Raji (cell line): ENCODE measurements around the gene CBX6.

ENCODE experiments used
- POLR2A ChIP-seq: IDR thresholded peaks from 2 replicates; pipeline ENCODE4 v1.6.1; 2011; ENCODE audit warnings: low read depth, low read length, control low read depth; ENCODE audit not compliant: insufficient read depth

Gene CBX6

GRCh38 chr22:38872172-38872830 is at the start of gene CBX6:
Gene CBX6 (minus strand): TSS chr22:38872216. CDS start chr22:38872190, 26 bp downstream.
- peak; percentile 79 for TF ChIP-seq POLR2A

DNA sequence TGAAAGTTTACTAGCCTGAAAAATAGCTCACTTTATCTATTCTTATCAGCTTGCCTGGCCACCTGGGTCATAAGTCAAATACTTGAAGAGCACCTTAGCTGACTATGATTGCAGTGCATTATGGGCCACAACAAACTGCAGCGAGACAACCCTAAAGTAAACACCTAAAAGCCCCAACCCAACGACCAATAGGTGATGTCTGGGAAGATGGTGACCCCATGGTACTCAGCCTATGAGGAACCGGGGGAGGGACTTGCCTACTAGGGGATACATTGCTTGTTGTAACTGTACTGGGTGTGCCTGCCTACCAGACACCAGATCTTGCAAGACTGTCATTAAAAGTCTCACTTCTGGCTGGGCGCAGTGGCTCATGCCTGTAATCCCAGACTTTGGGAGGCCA is 49.8 kb upstream of the CBX6 start:
- TF ChIP-seq POLR2A = no peak

DNA sequence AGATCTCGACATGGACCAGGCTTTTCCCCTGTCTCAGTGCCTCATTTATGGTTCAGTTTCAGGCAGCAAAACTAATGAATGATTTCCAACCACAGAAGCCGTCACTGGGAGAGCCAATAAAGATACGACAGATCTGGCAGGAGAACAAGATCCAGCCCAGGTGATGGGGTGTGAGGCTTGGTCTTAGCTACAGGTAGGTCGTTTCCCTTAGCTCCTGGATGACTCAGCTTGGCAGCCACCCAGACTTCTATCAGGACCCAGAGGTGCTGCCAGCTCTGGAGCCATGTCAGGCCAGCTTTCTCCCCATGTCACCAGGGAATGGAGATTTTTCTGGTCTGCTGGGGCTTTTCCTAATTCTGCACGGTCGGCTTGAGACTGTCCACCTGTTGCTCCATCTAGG is 49.1 kb upstream of the CBX6 start:
- no peak for TF ChIP-seq POLR2A

DNA sequence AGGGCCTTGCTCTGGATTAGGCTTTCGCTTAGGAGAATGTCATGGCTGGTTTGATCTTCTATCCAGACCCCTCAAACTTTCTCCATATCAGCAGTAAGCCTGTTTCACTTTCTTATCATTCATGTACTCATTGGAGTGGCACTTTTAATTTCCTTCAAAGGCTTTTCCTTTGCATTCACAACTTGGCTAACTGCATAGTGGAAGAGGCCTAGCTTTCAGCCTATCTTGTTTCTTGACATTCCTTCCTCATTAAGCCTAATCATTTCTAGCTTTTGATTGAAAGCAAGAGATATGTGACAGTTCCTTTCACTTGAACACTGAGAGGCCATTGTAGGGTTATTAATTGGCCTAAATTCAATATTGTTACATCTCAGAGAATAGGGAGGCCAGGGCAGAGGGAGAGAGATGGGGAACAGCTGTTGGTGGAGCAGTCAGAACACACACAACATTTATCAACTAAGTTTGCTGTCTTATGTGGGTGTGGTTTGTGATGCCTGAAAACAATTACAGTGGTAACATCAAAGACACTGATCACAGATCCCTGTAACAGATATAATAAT is 47.7 kb upstream of the CBX6 start:
- TF ChIP-seq POLR2A = no peak

GRCh38 chr22:38911434-38911833 is 39.4 kb upstream of the CBX6 start:
- no peak for TF ChIP-seq POLR2A

- TF ChIP-seq POLR2A = no peak
These were observed 35.8 kb upstream of the CBX6 start for GRCh38 chr22:38907767-38908166.

DNA sequence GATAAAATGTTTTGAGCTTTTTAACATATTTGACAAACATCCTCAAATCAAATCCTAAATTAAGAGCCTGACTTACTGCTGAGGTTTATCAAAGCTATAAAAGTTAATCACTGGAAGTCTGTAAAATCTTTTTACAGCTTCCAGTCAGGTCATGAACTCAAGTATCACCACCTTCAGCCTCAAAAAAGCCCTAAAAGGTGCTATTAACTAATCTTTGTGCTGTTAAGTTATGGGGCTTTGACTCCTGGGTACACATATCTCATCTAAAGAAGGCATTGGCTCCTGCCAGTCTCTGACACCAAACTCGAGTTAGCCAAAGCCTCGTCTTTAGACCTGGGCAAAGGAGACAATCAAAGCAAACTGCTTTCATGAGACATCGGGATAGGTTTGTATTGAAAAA is 34.0 kb upstream of the CBX6 start:
- no peak for TF ChIP-seq POLR2A

- TF ChIP-seq POLR2A = no peak
These were observed 29.2 kb upstream of the CBX6 start for GRCh38 chr22:38901111-38901641.

DNA sequence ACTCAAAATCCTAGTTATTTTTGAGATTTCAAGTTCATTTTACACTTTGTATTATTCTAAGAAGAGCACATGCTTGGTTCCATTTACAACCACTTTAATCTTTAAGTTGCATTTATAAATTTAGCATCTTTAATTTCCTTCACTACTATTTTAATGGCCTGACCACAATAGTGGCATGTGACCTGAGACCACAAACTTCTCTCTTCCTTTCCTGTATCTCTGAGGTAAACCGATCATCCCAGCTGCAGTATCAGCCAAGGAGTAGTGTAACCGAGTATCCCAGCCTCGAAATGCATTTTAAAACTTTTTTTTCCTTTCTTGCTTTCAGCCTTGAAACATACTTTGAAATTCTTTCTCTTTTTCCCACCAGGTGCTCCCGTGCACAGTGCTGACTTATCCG is 28.7 kb upstream of the CBX6 start:
- no peak for TF ChIP-seq POLR2A

DNA sequence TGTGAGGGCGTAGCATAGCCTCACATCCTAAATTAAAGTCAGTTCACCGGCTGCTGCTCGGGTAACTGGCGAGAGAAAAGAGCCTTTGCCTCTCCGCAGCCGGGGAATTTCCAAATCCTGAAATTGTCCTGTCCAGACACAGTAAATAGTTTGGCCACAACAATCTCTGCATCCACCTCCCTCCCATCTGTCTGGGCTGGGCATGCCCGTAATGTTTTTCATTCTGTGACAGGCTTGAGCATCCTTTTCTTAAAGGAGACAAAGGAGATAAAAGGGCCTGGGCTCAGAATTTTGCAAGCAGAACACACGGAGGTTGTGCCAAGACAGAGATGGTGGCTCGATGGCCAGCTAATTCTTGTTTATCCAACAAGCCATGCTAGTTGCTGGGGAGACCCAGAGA is 19.2 kb upstream of the CBX6 start:
- no peak for TF ChIP-seq POLR2A

DNA sequence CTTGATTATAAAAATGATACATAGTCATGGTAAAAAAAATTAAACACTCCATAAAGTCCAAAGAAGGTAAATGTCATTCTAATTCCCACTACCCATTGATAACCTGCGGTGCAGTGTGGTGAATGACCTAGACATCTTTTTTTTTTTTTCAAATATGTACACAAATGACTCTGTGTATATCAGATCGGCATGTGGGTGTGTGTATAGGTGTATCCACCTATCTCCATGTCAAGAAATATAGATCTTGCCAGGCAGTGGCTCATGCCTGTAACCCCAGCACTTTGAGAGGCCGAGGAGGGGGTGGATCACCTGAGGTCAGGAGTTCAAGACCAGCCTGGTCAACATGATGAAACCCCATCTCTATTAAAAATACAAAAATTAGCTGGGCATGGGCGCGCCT is 18.4 kb upstream of the CBX6 start:
- TF ChIP-seq POLR2A = no peak

DNA sequence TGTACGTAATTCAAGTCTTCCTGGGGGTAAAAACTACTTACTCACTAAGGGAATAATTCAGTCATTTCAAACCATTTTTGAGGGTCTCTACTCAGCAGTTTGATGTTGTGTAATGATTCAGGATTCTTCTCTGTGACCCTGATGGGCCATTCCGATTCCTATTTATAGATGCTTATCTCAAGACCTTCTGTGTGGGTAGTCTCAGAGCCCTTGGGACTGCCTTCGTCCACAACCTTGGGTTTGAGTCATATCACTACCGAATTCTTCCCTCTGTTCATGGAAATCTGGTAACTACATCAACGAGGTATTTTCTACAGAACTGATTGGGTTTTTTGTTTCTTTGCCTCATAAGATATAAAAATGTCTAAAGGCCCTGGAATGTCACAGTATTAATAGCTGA is 14.3 kb upstream of the CBX6 start:
- TF ChIP-seq POLR2A = no peak

GRCh38 chr22:38882972-38883622 is 11.1 kb upstream of the CBX6 start:
- TF ChIP-seq POLR2A = no peak

DNA sequence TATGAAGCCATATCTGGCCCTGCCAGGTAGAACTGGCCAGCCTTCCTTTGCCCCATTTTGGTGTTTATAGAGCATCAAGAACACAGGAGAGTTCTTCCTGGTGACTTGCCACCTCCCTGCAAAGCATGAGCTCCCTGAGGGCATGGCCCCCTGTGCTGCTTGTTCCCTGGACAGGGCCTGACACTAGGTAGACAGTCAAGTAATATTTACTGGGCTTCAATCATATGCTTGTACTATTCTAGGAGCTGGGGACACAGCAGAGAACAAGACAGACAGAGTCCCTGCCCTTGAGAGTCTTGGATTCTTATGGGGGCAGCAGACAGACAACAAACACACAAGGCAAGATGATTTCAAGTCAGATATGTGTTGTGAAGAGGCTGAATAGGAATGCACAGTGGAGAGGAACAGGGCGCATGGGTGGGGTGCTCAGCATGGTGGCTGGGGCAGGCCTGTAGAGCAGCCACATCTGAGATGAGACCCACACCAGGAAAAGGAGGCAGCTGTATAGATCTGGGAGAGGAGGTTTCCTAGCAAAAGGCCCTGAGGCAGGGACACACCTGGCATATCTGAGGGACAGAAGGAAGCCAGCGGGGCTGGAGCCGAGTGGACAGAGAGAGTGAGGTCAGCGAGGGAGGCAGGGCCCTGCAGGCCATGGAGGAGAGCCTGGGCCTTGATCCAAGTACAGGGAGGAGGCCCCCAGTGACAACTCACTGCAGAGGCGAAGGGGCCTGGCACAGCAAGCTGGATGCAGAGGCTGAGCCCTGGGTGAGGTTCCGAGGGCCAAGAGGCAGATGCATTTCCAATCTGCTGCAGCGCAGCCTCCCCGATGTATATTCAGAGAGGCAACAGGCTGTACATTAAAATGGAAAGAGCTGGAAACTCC is 10.2 kb upstream of the CBX6 start:
- no peak for TF ChIP-seq POLR2A

DNA sequence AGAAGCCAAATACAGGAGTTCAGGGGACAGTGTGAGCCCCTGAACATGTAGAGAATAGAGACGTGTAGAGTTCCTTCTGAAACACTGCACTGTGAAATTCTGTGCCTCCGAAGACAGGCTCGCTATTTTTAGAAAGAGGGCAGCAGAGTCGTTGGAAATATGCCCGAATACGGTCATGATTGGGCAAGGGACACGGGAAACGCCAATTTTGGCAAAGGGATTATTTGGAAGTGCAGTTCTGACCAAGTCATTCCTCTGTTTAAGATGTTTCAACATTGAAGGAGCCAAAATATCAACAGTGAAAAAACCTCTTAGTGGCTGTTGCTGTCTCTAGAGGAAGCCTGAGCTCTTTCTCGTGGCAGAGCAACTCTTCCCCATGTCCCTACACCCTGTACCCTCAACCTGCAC is 9.5 kb upstream of the CBX6 start:
- no peak for TF ChIP-seq POLR2A
